Measurements from ENCODE around the gene IL5RA. TPM values are rescaled to one million over a fixed set of nuclear protein-coding genes. Genes with fewer than 3 reads are reported as not detected.

Gene IL5RA
- total RNA-seq, 1 donor from 2014 or later = not detected

DNA sequence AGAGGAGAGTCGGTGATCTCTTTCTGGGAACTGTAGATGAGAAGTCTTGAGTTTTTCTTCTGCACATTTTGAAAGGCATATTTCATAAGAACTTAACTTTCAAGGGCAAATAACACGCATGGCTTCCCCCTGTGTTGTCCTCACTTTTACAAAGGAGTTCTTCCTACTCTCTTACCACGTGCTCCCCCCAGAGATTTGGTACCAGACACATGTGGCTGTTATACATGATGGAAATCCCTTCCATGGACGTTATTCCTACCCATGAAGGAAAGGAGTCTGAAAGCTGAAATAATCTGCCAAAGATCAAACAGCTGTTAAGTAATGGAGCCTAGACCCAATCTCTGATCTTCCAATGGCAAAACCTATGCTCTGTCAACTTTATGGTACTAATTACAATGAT is 4.4 kb downstream of the IL5RA start:
- H3K27me3 ChIP-seq (ENCODE audit: control insufficient read depth, insufficient read depth, low read length) = no peaks in the 10 kb centered on the region
- H3K4me3 ChIP-seq (ENCODE audit: low read depth, low read length) = no peak overlapping the region
- no peak for DNase-seq (ENCODE audit: low read depth)
- FAIRE-seq = no peak
- TF ChIP-seq, protein P1, sequence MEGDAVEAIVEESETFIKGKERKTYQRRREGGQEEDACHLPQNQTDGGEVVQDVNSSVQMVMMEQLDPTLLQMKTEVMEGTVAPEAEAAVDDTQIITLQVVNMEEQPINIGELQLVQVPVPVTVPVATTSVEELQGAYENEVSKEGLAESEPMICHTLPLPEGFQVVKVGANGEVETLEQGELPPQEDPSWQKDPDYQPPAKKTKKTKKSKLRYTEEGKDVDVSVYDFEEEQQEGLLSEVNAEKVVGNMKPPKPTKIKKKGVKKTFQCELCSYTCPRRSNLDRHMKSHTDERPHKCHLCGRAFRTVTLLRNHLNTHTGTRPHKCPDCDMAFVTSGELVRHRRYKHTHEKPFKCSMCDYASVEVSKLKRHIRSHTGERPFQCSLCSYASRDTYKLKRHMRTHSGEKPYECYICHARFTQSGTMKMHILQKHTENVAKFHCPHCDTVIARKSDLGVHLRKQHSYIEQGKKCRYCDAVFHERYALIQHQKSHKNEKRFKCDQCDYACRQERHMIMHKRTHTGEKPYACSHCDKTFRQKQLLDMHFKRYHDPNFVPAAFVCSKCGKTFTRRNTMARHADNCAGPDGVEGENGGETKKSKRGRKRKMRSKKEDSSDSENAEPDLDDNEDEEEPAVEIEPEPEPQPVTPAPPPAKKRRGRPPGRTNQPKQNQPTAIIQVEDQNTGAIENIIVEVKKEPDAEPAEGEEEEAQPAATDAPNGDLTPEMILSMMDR (IDR thresholded peaks at IDR 0.05; ENCODE audit: insufficient read depth, low read length, severe bottlenecking) = no peak
- H3K36me3 ChIP-seq (ENCODE audit: control insufficient read depth, insufficient read depth, low read length) = no peaks in the 10 kb centered on the region

DNA sequence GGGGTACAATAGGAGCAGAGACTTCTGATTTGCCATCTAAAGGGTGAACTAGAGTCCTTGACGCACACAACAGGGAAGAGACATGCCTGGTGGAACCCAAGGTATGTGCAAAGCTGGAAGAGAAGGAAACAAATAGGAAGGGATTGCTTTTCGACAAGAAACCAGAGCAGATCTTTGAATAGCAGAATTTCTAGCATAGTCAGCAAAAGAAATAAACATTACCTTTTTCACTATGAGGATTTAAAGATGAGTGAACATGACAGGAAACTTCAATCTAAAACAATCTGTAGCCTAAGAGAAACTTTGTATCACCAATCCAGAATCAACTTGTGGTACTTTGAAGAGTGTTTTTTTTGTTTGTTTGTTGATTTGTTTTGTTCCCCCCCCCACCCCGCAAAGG is 4.9 kb downstream of the IL5RA start:
- TF ChIP-seq, protein P1 (IDR thresholded peaks at IDR 0.05; ENCODE audit: insufficient read depth, low read length, severe bottlenecking) = no peak
- DNase-seq (ENCODE audit: low read depth) (no peak), FAIRE-seq (no peak)
- H3K36me3 ChIP-seq (ENCODE audit: control insufficient read depth, insufficient read depth, low read length) = no peaks in the 10 kb centered on the region
- no peak overlapping the region for H3K4me3 ChIP-seq (ENCODE audit: low read depth, low read length)
- H3K27me3 ChIP-seq (ENCODE audit: control insufficient read depth, insufficient read depth, low read length) = no peaks in the 10 kb centered on the region

DNA sequence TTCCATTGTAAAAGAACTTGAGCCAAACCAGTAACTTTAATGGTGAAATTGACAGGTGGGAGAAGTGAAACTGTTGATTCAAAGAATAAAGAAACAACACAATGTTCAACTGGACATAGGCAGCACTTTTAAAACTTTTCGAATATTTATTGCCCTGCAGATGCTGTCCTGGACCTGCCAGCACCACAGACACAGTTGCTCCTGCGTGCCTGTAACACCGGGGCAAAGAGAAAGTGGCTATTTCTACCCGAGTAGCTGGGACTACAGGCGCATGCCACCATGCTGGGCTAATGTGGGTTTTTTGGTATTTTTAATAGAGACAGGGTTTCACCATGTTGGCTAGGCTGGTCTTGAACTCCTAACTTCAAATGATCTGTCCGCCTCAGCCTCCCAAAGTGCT is 7.4 kb downstream of the IL5RA start:
- TF ChIP-seq, protein P1 (IDR thresholded peaks at IDR 0.05; ENCODE audit: insufficient read depth, low read length, severe bottlenecking) = no peak
- Histone ChIP-seq H3K27me3 (ENCODE audit: control insufficient read depth, insufficient read depth, low read length) (no peaks in the 10 kb centered on the region), H3K36me3 (ENCODE audit: control insufficient read depth, insufficient read depth, low read length) (no peaks in the 10 kb centered on the region), H3K4me3 (ENCODE audit: low read depth, low read length) (no peak overlapping the region)
- DNase-seq (ENCODE audit: low read depth) (no peak), FAIRE-seq (no peak)

DNA sequence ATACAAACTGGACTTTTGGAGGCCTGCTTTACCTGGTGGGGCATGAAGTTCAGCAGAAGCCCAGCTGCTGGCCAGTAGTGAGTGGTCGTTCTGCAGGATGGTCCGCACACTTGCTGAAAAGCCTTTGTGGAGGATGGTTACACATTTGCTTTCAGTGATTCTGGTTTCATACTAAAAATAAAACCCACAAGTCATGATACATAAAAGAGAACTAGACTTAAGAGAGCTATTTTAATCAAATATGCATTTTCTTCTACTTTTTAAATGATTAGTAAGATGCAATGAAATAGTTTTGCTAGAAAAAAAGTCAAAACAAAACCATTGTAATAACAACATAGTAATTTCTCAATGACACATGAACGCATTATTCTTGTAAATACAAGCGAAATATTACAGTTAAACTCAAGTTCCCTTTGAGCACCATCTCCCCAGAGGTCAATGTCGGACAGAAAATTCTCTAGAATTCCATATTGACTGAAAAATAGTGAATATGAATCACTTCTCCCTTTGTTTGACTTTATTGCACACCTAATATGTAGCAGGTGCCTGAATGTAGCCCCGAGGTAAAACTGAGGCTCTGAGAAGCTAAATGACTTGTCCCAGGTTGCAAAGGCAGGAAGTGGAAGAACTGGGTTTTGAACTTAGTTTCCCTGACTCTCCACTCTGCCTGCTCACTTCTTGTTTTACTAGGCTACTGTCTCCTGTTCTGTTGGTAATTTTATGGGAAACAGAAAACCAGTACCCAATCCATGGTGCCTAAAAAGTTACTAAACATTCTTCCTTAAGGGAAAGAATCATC is 8.3 kb downstream of the IL5RA start:
- no peaks in the 10 kb centered on the region for H3K36me3 ChIP-seq (ENCODE audit: control insufficient read depth, insufficient read depth, low read length)
- TF ChIP-seq, protein P1 (IDR thresholded peaks at IDR 0.05; ENCODE audit: insufficient read depth, low read length, severe bottlenecking) = no peak
- no peaks in the 10 kb centered on the region for H3K27me3 ChIP-seq (ENCODE audit: control insufficient read depth, insufficient read depth, low read length)
- no peak overlapping the region for H3K4me3 ChIP-seq (ENCODE audit: low read depth, low read length)
- FAIRE-seq (no peak), DNase-seq (ENCODE audit: low read depth) (no peak)

DNA sequence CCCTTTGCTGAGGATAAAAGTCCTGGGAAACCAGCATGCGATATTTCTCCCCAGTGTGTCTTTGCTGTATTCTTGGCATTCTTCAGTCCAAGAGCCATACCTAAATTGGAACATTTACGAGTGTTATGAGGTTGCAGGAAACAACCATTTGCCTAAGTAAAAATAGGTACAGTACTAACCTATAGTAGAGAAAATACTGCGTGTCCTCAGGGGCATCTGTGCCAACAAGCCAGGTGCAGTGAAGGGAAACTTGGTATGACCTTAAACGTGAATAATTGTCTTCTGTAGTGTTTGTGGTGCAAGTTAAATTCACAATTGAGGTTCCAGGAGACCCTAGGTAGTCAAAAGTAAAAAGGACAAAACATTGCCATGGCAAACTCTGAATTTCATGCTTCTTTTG is 12.2 kb downstream of the IL5RA start:
- no peak for FAIRE-seq
- Histone ChIP-seq H3K4me3 (ENCODE audit: low read depth, low read length) (no peak overlapping the region), H3K27me3 (ENCODE audit: control insufficient read depth, insufficient read depth, low read length) (no peaks in the 10 kb centered on the region), H3K36me3 (ENCODE audit: control insufficient read depth, insufficient read depth, low read length) (no peaks in the 10 kb centered on the region)
- DNase-seq (ENCODE audit: low read depth) = no peak
- TF ChIP-seq, protein P1 (IDR thresholded peaks at IDR 0.05; ENCODE audit: insufficient read depth, low read length, severe bottlenecking) = no peak

DNA sequence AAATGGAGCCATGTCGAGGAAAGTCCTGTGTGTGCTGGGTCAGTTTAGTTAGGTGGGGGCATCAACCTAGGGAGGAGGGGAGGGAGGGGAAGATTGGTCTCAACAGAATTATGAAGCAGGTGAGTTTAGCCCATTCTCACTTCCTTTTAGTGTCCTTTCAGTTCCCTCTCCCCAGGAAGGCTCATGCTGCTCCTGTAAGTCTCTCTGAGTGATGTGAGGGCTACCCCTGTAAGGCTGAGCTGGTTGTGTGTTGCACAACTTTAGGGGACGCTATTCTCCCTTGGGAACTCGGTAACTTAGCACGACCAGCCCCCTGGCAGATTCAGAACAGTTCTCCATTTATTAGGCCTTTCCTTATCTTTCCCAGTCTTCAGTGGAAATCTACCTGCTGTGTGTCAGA is 21.2 kb downstream of the IL5RA start:
- DNase-seq (ENCODE audit: low read depth) (no peak), FAIRE-seq (no peak)
- H3K27me3 ChIP-seq (ENCODE audit: control insufficient read depth, insufficient read depth, low read length) = no peaks in the 10 kb centered on the region
- TF ChIP-seq, protein P1 (IDR thresholded peaks at IDR 0.05; ENCODE audit: insufficient read depth, low read length, severe bottlenecking) = no peak
- no peaks in the 10 kb centered on the region for H3K36me3 ChIP-seq (ENCODE audit: control insufficient read depth, insufficient read depth, low read length)
- H3K4me3 ChIP-seq (ENCODE audit: low read depth, low read length) = no peak overlapping the region
